ENCODE data around the gene KCNIP1. TPM values are rescaled to one million over a fixed set of nuclear protein-coding genes. Genes with fewer than 3 reads are reported as not detected.

KCNIP1 gene
- total RNA-seq (not detected), total RNA-seq (0 reads per million in 2 donors)

DNA sequence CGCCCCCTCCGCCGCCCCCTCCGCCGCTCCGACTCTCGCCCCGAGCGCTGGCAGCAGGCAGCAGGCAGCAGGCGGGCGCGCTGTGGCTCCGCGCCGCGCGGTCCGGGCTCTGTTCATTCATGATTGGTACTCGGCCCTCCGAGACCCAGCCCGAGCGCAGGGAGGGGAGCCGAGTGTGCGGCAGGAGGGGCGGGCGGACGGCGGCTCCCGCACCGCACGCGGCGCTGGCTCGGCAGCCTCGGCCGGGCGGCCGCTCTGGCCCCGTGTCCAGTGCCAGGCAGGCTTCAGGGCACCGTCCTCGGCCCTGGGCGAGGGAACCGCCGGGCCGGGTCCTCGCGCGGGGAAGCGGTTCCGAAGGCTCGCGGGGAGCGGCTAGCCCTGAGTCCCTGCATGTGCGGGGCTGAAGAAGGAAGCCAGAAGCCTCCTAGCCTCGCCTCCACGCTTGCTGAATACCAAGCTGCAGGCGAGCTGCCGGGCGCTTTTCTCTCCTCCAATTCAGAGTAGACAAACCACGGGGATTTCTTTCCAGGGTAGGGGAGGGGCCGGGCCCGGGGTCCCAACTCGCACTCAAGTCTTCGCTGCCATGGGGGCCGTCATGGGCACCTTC is at the start of gene KCNIP1:
TSS of gene KCNIP1 (plus strand) at position 31 of the 607 bp plus-strand sequence.
- no peak within 1 kb of the TSS for H3K4me3 Mint-ChIP-seq
- peaks cover 2% of the 10 kb centered on the region for H3K4me1 Mint-ChIP-seq
- no peak for DNase-seq
- ATAC-seq, result no peak
- no peak within 1 kb of the TSS for H3K27ac Mint-ChIP-seq
- H3K9me3 ChIP-seq (ENCODE audit: control insufficient read depth, low read length, poor library complexity, severe bottlenecking), result no peaks in the 10 kb centered on the region
- peaks cover 75% of the 10 kb centered on the region for H3K27me3 Mint-ChIP-seq
- no peaks in the 10 kb centered on the region for H3K36me3 Mint-ChIP-seq (ENCODE audit: low read depth)

GRCh38 chr5:170463426-170463825 is 40.4 kb upstream of the KCNIP1 start:
- DNase-seq (no peak), ATAC-seq (no peak)
- H3K9me3 ChIP-seq (ENCODE audit: control insufficient read depth, low read length, poor library complexity, severe bottlenecking), result no peaks in the 10 kb centered on the region
- no peak overlapping the region for H3K4me3 Mint-ChIP-seq
- no peak overlapping the region for H3K27ac Mint-ChIP-seq
- no peaks in the 10 kb centered on the region for H3K36me3 Mint-ChIP-seq (ENCODE audit: low read depth)
- no peaks in the 10 kb centered on the region for H3K4me1 Mint-ChIP-seq
- peaks cover 4% of the 10 kb centered on the region for H3K27me3 Mint-ChIP-seq

GRCh38 chr5:170464280-170465127 is 39.3 kb upstream of the KCNIP1 start:
- Mint-ChIP-seq H3K4me3 (no peak overlapping the region), H3K4me1 (no peaks in the 10 kb centered on the region), H3K36me3 (ENCODE audit: low read depth) (no peaks in the 10 kb centered on the region), H3K27me3 (peaks cover 4% of the 10 kb centered on the region), H3K27ac (no peak overlapping the region)
- DNase-seq, result no peak
- no peak for ATAC-seq
- no peaks in the 10 kb centered on the region for H3K9me3 ChIP-seq (ENCODE audit: control insufficient read depth, low read length, poor library complexity, severe bottlenecking)

DNA sequence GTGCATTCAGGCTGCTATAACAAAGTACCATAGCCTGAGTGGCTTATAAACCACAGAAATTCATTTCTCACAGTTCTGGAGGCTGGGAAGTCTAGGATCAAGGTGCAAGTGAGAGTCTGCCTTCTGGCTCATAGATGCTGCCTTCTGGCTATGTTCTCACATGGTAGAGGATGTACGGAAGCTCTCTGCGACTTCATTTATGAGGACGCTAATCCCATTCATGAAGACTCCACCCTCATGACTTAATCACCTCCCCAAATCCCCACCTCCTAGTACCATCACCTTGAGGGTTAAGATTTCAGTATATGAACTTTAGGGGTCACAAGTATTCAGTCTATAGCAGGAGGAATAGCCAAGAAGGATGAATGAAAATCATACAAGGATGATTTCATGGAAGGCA is 37.3 kb upstream of the KCNIP1 start:
- Mint-ChIP-seq H3K36me3 (ENCODE audit: low read depth) (no peaks in the 10 kb centered on the region), H3K4me3 (no peak overlapping the region), H3K4me1 (no peaks in the 10 kb centered on the region), H3K27me3 (peaks cover 24% of the 10 kb centered on the region), H3K27ac (no peak overlapping the region)
- no peaks in the 10 kb centered on the region for H3K9me3 ChIP-seq (ENCODE audit: control insufficient read depth, low read length, poor library complexity, severe bottlenecking)
- DNase-seq (no peak), ATAC-seq (no peak)

DNA sequence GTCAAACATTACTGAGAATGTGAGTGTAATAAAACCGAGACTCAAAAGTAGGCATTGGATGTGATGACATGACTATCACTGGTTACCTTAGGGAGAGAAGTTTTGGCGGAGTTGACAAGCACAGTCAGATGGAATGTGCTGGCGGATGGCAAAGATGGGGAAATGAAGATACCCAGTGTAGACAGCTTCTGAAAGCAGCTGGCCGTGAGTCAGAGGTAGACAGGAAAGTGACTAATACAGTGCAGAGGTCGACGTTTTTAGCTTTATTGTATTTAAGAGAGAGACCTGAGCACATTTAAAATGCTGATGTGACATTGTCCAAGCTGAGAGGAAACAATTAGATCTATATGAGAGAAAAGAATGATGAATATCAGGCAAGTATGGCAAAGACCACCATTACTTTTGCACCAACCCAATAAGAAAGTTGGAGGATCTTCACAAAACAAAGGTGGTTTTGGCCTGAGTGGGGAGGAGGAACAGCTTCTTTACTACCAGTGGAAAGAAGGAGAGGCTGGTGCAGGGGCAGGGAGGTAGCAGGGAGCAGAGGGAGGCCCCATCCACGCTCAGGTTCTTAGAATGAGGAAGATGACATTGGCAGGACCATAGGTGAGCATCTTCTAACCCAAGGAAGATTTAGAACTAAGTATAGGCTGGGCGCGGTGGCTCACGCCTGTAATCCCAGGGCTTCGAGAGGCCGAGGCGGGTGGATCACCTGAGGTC is 36.7 kb upstream of the KCNIP1 start:
- Mint-ChIP-seq H3K4me3 (no peak overlapping the region), H3K27me3 (peaks cover 30% of the 10 kb centered on the region), H3K4me1 (no peaks in the 10 kb centered on the region), H3K36me3 (ENCODE audit: low read depth) (no peaks in the 10 kb centered on the region), H3K27ac (no peak overlapping the region)
- peak; percentile 40 for ATAC-seq
- no peak for DNase-seq
- H3K9me3 ChIP-seq (ENCODE audit: control insufficient read depth, low read length, poor library complexity, severe bottlenecking), result no peaks in the 10 kb centered on the region

GRCh38 chr5:170468633-170469285 is 35.1 kb upstream of the KCNIP1 start:
- no peak overlapping the region for H3K4me3 Mint-ChIP-seq

GRCh38 chr5:170469414-170469813 is 34.4 kb upstream of the KCNIP1 start:
- Mint-ChIP-seq H3K27ac (no peak overlapping the region), H3K4me1 (no peaks in the 10 kb centered on the region), H3K27me3 (peaks cover 47% of the 10 kb centered on the region), H3K36me3 (ENCODE audit: low read depth) (no peaks in the 10 kb centered on the region), H3K4me3 (no peak overlapping the region)
- DNase-seq (no peak), ATAC-seq (no peak)
- H3K9me3 ChIP-seq (ENCODE audit: control insufficient read depth, low read length, poor library complexity, severe bottlenecking), result no peaks in the 10 kb centered on the region

More at GRCh38 chr5:170468633-170469285, 35.1 kb upstream of the KCNIP1 start:
- no peaks in the 10 kb centered on the region for H3K4me1 Mint-ChIP-seq
- ATAC-seq, result no peak
- no peaks in the 10 kb centered on the region for H3K36me3 Mint-ChIP-seq (ENCODE audit: low read depth)
- DNase-seq, result no peak
- peaks cover 41% of the 10 kb centered on the region for H3K27me3 Mint-ChIP-seq
- no peaks in the 10 kb centered on the region for H3K9me3 ChIP-seq (ENCODE audit: control insufficient read depth, low read length, poor library complexity, severe bottlenecking)
- H3K27ac Mint-ChIP-seq, result no peak overlapping the region

DNA sequence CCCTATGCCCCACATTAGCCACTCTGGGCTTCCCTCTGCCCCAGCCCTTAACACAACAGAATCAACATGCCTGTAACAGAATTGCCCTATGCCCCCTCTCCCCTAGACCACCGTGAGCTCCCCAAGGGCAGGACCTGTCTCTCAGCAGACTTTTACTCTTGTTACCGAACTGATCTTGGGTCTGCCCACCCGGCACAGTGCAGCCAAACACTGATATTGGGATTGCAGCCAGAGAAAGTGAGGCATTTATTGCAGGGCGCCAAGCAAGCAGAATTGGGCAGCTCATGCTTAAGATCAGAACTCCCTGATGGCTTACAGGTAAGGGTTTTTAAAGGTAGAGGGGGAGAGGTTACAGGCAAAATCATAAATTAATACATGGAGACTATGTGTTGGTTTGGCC is 33.5 kb upstream of the KCNIP1 start:
- H3K27me3 Mint-ChIP-seq, result peaks cover 52% of the 10 kb centered on the region
- DNase-seq (no peak), ATAC-seq (no peak)
- no peaks in the 10 kb centered on the region for H3K36me3 Mint-ChIP-seq (ENCODE audit: low read depth)
- H3K27ac Mint-ChIP-seq, result no peak overlapping the region
- H3K4me3 Mint-ChIP-seq, result no peak overlapping the region
- no peaks in the 10 kb centered on the region for H3K9me3 ChIP-seq (ENCODE audit: control insufficient read depth, low read length, poor library complexity, severe bottlenecking)
- no peaks in the 10 kb centered on the region for H3K4me1 Mint-ChIP-seq

DNA sequence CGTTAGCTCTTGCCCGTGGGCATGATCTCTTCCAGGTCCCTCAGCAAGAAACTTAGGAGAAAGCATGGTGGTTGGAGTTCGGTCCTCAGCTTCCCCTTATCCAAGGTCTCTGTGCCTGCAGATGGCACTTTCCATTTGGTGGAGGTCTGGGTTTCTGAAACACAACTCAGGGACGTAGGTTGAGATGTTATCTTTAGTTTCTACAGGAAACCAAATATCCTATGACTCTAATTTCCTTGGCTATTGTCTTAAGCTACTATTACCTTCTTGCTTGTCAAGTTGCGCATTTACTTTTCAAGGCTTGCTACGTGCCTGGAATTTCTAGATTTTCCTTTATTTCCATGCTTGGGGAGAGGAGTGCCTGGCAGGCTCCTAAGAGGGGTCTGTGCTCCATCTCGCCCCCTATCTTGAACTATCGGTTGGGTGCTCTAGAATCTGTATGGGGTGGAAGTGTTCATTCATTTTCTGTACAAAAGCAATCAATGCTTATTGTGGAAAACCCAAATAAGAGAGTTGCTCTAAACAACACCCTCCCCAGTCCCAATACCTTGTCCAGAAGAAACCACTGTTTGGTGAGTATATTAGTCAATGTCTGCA is 32.9 kb upstream of the KCNIP1 start:
- DNase-seq (no peak), ATAC-seq (no peak)
- Mint-ChIP-seq H3K4me3 (no peak overlapping the region), H3K36me3 (ENCODE audit: low read depth) (no peaks in the 10 kb centered on the region), H3K27me3 (peaks cover 54% of the 10 kb centered on the region), H3K4me1 (no peaks in the 10 kb centered on the region), H3K27ac (no peak overlapping the region)
- H3K9me3 ChIP-seq (ENCODE audit: control insufficient read depth, low read length, poor library complexity, severe bottlenecking), result no peaks in the 10 kb centered on the region

DNA sequence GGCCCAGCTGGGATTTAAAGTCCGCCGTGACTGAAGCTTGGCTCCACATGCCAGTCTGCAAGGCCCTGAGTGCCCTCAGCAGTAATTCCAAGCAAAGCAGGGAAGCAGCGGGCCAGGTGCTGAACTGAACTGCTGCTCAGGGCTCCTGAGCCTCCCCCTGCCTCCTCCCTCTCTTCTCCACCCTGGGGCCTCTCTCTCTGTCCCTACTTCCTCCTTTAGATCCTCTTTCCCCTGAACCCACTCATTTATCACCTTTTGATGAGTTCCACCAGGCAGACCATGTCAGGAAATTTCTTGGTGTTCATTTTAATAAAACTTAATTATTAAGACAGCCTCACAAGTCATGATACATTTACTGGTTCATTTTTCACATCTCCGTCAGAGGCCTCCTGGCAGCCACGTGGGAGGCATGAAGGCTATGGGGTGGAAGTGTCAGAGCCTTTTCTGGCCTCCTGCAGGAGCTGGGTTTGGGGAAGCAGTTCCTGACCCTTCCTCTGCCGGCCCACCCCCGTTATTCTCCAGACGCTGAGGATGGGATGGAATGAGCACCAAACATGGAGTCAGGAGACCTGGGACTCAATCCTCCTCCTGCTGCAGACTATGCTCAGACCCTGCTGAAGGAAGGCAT is 32.2 kb upstream of the KCNIP1 start:
- Mint-ChIP-seq H3K27ac (no peak overlapping the region), H3K36me3 (ENCODE audit: low read depth) (no peaks in the 10 kb centered on the region), H3K4me1 (no peaks in the 10 kb centered on the region), H3K4me3 (no peak overlapping the region), H3K27me3 (peaks cover 61% of the 10 kb centered on the region)
- no peaks in the 10 kb centered on the region for H3K9me3 ChIP-seq (ENCODE audit: control insufficient read depth, low read length, poor library complexity, severe bottlenecking)
- no peak for ATAC-seq
- no peak for DNase-seq

GRCh38 chr5:170473642-170474041 is 30.2 kb upstream of the KCNIP1 start:
- H3K4me1 Mint-ChIP-seq, result no peaks in the 10 kb centered on the region
- H3K36me3 Mint-ChIP-seq (ENCODE audit: low read depth), result no peaks in the 10 kb centered on the region
- DNase-seq, result no peak
- no peaks in the 10 kb centered on the region for H3K9me3 ChIP-seq (ENCODE audit: control insufficient read depth, low read length, poor library complexity, severe bottlenecking)
- H3K27ac Mint-ChIP-seq, result no peak overlapping the region
- peaks cover 65% of the 10 kb centered on the region for H3K27me3 Mint-ChIP-seq
- H3K4me3 Mint-ChIP-seq, result no peak overlapping the region
- no peak for ATAC-seq

DNA sequence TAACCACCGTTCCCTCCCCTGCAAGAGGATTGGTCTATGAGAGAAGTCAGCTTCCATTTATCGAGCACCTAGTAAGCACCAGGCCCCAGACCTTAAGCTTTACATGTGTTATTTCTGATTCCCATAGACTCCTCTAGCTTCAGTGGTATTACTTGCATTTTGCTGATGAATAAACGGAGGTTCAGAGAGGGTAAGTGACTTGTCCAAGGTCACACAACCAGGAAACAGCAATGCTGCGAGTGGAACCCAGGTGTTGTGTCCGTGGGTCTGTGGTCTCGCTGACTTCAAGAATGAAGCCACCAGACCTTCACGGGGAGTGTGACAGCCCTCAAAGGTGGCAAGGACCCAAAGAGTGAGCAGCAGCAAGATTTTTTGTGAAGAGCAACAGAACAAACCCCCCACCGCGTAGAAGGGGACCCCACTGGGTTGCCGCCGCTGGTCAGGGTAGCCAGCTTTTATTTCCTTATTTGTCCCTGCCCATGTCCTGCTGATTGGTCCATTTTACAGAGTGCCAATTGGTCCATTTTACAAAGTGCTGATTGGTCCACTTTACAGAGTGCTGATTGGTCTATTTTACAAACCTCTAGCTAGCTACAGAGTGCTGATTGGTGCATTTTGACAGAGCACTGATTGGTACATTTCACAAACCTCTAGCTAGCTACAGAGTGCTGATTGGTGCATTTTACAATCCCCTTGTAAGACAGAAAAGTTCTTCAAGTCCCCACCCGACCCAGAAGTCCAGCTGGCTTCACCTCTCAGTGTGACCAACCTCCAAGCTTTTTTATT is 29.1 kb upstream of the KCNIP1 start:
- H3K9me3 ChIP-seq (ENCODE audit: control insufficient read depth, low read length, poor library complexity, severe bottlenecking), result no peaks in the 10 kb centered on the region
- Mint-ChIP-seq H3K36me3 (ENCODE audit: low read depth) (no peaks in the 10 kb centered on the region), H3K4me1 (no peaks in the 10 kb centered on the region), H3K27ac (no peak overlapping the region), H3K4me3 (no peak overlapping the region), H3K27me3 (peaks cover 64% of the 10 kb centered on the region)
- ATAC-seq (no peak), DNase-seq (no peak)

Measured in T-helper 17 cell (primary cell).